Measurements from ENCODE around the gene AARS2.

- TF ChIP-seq CTCF (IDR thresholded peaks at IDR 0.05; ENCODE audit: borderline replicate concordance, extremely low read depth, low read length, poor library complexity, severe bottlenecking) (no peak), EZH2 (IDR thresholded peaks at IDR 0.05; ENCODE audit: borderline replicate concordance, low read depth, low read length, severe bottlenecking) (no peak)
Measured at GRCh38 chr6:44333273-44333919, 20.2 kb upstream of the AARS2 start.
